GM23338 (cell line): Measurements from ENCODE around the gene TSBP1.

ENCODE experiments used
- CREB1 ChIP-seq: fragments of 250-450 bp; sonication (Bioruptor Pico); IDR thresholded peaks from 2 replicates; pipeline ENCODE4 v1.5.0; 2020; ENCODE audit warnings: low read depth, mild to moderate bottlenecking, moderate library complexity
- EZH2 ChIP-seq: fragments of 200-600 bp; sonication (generic); IDR thresholded peaks from one replicate; pipeline ENCODE4 v1.8.0; 2017; ENCODE audit warnings: antibody characterized with exemption, mild to moderate bottlenecking, low read depth; ENCODE audit not compliant: unreplicated experiment
- EZH2phosphoT487 ChIP-seq: fragments of 200-600 bp; sonication (generic); IDR thresholded peaks from one replicate; pipeline ENCODE4 v1.8.1; 2018; ENCODE audit warnings: antibody characterized with exemption; ENCODE audit not compliant: unreplicated experiment
- POLR2AphosphoS5 ChIP-seq: IDR thresholded peaks from 2 replicates; pipeline ENCODE4 v1.6.1; 2016; ENCODE audit warnings: antibody characterized with exemption, low read depth
- ZNF114 ChIP-seq: fragments of 250-450 bp; sonication (Bioruptor Pico); IDR thresholded peaks from 2 replicates; pipeline ENCODE4 v1.5.0; 2020; ENCODE audit warnings: mild to moderate bottlenecking, moderate library complexity
- TF ChIP-seq, protein P1 (sequence below), 2 experiments: fragments of 200-600 bp in 1 of 2; sonication (generic) in 1 of 2; conservative IDR thresholded peaks; 2 replicates each; pipeline versions ENCODE4 v1.5.1 to v1.6.1; 2016 to 2017; ENCODE audit warnings: antibody characterized with exemption in 2 of 2, low read depth in 2 of 2, mild to moderate bottlenecking in 2 of 2, moderate library complexity in 1 of 2
- TF ChIP-seq, protein P2 (sequence below): IDR thresholded peaks from one replicate; pipeline ENCODE4 v1.6.1; 2018; ENCODE audit warnings: antibody characterized with exemption; ENCODE audit not compliant: unreplicated experiment

DNA sequence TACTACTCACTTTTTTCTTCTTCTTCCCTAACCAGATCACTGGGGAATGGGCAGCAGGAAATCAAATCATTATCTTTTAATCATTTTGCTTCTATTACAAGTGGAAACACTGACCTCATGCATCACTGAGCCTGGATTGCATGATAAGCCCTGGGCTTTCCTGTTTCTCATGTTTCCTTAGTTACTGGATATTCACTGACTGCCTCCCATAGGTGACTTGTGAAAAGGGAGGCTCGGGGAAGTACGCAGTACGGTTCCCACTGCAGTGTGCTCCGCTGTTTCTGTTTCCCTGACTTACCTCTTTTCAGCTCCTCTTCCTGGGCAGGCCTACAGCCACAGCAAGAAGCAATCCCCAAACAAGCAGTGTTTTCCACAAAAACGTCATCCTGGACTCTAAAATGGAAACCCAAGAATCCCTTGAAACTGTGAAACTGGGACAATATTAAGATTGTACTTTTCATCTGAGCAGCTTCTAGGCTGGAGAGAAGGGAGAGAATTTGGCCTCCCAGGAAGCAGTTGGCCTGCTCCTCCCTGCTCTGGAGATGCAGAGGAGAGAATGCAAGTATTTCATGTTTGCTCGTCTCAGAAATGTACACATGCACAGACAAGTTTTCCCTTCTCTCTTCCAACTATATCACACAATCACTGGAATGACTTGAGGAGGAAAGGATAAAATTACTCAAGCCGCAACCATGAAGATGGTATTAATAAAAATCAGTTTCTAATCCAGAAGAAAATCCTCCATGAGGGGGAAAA lies 22.1 kb upstream of the TSBP1 start:
- TF ChIP-seq, protein P1, sequence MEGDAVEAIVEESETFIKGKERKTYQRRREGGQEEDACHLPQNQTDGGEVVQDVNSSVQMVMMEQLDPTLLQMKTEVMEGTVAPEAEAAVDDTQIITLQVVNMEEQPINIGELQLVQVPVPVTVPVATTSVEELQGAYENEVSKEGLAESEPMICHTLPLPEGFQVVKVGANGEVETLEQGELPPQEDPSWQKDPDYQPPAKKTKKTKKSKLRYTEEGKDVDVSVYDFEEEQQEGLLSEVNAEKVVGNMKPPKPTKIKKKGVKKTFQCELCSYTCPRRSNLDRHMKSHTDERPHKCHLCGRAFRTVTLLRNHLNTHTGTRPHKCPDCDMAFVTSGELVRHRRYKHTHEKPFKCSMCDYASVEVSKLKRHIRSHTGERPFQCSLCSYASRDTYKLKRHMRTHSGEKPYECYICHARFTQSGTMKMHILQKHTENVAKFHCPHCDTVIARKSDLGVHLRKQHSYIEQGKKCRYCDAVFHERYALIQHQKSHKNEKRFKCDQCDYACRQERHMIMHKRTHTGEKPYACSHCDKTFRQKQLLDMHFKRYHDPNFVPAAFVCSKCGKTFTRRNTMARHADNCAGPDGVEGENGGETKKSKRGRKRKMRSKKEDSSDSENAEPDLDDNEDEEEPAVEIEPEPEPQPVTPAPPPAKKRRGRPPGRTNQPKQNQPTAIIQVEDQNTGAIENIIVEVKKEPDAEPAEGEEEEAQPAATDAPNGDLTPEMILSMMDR (conservative IDR thresholded peaks at IDR 0.05; ENCODE audit: low read depth in 2 of 2): 0 out of 4 replicates have a peak, but pooled peaks of 1 of the 2 experiments have one; percentile 9
- no peak for TF ChIP-seq POLR2AphosphoS5
- TF ChIP-seq, protein P2, sequence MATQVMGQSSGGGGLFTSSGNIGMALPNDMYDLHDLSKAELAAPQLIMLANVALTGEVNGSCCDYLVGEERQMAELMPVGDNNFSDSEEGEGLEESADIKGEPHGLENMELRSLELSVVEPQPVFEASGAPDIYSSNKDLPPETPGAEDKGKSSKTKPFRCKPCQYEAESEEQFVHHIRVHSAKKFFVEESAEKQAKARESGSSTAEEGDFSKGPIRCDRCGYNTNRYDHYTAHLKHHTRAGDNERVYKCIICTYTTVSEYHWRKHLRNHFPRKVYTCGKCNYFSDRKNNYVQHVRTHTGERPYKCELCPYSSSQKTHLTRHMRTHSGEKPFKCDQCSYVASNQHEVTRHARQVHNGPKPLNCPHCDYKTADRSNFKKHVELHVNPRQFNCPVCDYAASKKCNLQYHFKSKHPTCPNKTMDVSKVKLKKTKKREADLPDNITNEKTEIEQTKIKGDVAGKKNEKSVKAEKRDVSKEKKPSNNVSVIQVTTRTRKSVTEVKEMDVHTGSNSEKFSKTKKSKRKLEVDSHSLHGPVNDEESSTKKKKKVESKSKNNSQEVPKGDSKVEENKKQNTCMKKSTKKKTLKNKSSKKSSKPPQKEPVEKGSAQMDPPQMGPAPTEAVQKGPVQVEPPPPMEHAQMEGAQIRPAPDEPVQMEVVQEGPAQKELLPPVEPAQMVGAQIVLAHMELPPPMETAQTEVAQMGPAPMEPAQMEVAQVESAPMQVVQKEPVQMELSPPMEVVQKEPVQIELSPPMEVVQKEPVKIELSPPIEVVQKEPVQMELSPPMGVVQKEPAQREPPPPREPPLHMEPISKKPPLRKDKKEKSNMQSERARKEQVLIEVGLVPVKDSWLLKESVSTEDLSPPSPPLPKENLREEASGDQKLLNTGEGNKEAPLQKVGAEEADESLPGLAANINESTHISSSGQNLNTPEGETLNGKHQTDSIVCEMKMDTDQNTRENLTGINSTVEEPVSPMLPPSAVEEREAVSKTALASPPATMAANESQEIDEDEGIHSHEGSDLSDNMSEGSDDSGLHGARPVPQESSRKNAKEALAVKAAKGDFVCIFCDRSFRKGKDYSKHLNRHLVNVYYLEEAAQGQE: no peak
- TF ChIP-seq EZH2: no peak
- TF ChIP-seq EZH2phosphoT487: no peak
- no peak for TF ChIP-seq CREB1 (CRISPR knock-in tag)
- no peak for TF ChIP-seq ZNF114
